Measurements from ENCODE around the gene NBEA.

NBEA gene

DNA sequence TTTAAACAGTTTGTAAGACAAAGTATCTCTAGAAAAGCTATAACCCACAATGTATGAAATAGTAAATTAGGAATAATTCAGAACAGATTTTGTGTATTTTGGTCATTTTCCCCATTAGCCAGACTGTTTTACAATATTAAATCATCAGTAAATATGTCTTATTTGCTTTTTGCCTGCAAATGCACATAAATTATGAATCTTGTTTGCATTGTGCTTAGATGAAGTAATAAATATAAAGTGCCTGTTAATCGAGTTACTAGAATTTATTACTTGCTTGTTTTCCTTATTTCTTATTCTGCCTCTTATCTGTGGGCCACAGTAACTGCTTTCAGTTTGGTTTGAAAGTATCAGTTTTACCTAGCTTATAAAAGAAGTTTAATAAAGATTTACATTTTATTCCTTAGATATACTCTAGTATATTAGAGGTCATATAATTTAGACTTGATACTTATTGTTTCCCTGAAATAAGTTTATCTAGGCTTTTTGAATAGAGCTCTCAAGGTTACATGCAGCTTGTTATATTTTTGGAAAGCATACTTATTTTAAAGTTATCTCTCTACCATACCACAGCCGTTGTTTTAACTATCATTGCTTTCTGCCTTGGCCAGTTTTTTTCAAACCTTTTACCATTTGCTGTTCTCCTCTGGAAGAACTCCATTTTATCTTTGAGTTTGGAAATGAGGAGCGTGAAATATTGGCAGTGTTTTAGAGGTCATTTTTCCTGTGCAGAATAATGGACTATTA lies 238.0 kb downstream of the NBEA start:
- no peak for DNase-seq

DNA sequence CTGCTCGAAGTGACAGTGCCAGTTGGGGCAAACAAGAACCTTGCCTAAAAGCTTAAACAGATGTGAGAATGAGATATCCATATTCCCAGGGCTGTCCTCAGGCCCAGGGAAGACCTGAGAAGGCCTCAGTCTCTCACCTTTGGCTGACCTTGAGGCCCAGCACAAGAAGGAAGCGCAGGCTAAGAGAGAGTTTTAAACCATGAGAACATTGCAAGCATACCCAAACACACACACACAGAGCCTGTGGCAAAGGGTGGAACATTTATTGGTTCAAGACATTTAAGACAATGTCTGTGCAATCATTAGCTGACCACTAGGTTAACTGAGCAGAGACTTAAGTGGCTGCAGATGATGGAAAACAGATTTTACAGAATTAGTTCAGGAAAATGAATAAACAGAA lies 248.2 kb downstream of the NBEA start:
- DNase-seq: no peak

DNA sequence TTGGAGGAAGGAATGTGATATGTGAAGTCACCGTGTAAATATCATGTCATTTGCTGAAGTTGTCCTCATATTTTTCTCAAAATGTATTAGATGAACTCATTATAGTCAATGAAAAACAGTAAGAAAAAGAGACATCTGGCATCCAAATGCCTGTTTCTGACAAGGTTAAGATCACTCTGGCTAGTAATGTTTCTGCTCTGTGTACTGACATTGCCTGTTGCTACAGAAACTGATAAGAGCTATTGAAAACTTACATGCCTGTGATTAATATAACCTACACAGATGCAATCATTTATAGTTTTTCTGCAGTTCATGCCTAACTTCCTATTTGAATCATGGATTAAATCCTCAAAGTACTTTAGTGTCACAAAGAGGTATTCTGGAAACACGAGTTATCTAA lies 249.8 kb downstream of the NBEA start:
- no peak for DNase-seq

DNA sequence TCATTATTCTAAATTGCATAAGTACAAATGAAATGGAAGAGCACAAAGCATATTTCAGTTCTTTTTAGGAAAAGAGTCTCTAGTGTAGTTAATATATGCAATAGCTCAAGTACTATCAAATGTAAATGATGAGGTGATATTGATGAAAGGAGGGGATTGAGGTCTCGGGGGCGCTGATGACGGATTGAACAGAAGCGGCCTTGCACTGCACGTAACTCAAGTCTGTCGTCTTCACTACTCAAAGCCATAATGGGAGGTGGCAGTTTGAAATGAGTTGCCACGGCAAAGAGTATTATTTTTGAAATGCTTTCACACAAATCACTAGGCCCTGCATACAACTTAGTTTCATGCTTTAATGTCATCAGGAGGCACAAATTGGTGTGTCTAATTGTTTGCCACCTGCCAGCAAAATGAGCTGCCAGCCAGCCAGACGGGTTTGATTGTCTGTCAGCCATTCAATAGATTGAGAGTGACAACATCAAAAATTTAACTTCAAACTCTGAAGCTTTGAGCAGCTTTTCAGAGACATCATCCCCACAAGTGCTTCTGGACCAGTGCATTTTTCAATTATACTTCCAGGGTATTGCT lies 256.6 kb downstream of the NBEA start:
- no peak for DNase-seq

DNA sequence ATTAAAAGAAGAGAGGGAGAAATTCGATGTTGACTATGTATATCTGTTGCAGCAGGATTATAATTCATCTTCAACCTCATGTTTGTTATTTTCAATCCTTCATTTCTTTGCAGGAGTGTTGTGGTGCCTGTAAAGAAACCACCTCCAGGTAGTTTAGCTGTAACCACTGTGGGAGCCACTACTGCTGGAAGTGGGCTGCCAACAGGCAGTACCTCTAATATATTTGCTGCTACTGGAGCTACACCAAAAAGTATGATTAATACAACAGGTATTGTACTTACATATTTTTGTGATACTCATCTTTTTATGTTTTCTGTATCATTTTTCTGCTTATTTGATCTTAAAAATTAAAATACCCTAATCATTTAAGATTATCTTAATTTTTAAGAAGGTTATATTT lies 266.5 kb downstream of the NBEA start:
- no peak for DNase-seq

DNA sequence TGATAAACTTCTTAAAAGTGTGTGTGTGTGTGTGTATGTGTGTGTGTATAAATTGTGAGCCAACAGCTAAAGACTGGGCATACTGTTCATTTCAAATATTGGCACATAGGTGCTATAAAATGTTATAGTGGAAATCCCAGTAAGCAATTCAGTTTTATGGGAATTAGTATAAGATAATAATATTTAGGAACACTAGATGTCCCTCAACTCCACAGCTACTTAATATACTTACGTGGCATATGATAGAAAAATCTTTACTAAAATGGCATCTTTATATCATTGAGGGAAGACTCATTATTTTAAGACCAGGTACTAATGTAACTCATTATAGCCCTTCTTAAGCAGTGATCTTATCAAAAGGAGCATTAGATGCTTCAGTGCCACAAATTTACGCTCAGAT lies 268.2 kb downstream of the NBEA start:
- no peak for DNase-seq

DNA sequence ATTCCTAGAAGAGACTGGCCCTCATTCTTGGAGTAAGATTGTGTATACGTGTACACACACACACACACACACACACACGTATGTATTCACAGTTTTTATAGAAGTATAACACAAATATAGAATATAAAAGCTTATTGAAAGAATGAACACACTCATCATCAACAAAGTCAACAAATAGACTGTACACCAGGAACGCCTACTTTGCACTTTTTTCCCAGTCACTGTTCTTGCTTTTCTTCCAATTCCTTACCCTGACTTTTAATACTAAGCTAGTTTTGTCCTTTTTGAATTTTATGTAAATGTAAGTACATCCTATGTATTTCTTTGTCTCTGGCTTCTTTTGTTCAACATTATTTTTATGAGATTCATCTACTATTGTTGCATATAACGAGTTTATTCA lies 269.9 kb downstream of the NBEA start:
- DNase-seq: no peak

DNA sequence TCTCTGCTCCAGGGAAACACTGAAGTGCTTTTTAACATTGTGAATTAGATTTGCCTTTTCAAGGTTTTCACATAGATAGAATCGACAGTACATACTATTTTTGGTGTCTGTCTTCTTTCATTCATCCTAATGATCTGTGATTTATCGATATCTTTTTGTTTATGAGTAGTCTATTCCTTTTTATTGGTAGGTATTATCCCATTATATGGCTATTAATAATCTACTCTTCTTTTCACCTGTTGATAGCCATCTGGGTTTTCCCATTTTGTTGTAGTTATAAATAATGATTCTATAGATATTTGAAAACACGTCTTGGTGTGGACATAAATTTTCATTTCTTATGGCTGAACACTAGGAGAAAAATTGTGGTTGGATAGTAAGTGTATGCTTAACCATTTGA lies 271.8 kb downstream of the NBEA start:
- DNase-seq: no peak

DNA sequence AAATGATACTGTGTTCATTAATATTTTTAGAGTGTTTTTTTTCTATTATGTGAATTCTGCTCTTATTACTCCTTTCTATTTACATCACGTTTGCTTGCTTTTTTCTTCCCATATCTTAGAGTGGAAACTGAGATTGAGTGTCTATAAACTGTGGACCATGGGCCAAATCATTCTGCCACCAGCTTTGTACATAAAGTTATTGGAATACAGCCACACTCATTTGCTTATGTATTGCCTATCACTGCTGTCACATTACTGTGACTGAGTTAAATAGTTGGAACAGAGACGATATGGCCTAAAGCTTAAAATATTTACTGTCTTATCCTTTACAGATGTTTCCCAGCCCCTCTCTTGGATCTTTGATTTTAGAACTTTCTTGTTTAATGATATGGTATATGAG lies 274.1 kb downstream of the NBEA start:
- no peak for DNase-seq

DNA sequence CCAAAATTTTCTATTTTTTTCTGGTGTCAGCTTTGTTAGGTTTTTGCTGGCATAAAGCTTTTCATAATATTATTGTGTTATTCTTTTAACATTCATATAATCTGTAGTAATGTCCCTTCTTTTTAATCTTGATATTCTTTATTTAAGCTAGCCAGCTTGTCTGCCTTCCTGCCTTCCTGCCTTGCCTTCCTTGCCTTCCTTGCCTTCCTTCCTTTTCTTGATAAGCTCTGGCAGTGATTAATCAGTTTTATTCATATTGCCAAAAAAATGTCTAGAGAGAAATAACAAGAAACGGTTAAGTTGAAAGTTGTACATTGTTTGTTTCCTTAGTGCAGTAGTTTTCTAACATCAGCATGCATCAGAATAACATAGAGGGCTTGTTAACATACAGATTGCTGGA lies 277.0 kb downstream of the NBEA start:
- no peak for DNase-seq

DNA sequence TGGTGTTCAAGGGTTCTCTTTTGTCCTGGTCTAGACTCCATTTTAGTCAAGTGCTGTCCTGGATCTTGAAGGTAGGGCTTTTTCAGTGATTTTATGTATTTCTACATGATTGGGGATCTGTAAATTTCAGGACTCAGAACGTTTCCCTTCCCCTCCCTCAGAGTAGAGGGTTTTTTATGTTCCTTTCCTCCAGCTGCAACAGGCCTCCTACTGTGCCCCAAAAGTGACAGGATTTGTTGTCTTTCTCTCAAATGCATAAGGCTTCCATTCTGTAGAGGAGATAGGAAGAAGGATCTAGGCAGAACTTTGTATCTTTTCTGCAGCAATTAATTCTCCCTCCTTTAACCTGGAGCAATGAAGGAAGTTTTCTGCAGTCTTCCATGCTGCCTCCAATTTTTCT lies 283.1 kb downstream of the NBEA start:
- no peak for DNase-seq

DNA sequence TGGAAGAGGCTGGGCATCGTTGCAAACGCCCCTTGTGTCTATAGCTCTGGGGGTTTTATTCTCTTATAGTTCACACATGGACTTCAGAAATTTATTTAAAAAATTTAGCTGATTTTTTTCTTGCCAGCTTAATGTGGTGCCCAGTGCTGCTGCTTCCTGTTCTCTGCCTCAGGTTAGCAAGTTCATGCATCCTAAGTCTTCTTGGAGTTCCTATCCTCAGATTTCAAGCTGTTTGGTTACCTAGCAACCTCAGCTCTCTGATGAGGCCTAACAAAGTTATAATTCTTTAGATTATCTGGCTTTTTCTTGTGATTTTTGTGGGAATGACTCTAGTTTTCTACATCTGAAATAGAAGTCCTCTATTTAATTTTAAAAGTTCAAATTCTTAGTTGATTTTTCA lies 283.5 kb downstream of the NBEA start:
- DNase-seq: no peak

DNA sequence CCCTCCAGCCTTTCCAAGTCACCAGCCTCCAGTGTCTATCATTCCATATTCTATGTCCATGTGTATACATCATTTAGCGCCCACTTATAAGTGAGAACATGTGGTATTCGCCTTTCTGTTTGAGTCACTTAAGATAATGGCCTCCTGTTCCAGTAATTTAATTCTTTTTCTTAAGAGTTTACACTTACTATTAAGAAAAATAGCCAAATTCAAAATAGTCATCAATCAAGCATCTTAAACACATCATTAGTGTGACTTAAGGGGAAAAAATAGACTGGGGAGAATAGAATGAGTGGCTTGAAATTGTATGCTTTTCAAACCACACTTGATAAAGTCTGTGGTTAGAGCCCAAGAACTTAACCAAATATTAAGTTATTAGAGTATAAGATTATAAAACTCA lies 286.5 kb downstream of the NBEA start:
- DNase-seq: no peak

DNA sequence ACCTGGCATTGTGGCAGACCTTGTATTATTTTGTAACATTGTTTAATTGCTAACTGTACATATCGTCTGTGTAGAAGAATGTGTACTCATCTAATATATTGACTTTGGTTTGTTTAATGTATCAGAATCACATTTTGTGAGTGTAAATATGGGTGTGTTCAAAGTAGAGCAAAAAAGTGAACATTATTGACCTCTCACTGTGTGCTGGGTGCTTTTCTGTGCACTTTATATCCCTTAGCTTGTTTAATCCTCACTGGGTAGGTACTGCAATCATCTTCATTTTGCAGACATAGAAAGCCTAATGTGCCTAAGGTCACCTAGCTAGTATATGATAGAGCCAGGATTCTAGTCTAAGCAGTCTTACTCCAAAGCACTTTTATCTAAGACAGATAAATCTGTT lies 289.4 kb downstream of the NBEA start:
- no peak for DNase-seq

DNA sequence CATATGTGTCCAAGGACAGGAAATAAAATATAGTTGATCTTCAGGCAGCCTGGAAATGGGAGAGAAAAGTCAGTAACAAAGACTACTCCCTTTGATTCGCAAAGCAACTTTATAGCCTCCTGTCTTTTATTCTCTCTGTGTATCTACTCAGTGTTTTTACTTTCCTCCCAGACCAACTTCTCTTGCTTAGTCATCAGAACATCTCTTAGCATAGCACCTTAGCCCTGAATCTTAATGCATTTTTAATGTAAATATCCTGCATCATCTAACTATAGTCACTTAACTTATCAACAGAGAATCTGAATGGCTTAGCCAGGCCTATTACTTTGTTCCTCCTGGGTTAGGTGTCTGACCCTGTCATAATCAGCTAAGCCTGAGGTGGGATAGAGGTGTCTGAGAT lies 296.2 kb downstream of the NBEA start:
- no peak for DNase-seq

DNA sequence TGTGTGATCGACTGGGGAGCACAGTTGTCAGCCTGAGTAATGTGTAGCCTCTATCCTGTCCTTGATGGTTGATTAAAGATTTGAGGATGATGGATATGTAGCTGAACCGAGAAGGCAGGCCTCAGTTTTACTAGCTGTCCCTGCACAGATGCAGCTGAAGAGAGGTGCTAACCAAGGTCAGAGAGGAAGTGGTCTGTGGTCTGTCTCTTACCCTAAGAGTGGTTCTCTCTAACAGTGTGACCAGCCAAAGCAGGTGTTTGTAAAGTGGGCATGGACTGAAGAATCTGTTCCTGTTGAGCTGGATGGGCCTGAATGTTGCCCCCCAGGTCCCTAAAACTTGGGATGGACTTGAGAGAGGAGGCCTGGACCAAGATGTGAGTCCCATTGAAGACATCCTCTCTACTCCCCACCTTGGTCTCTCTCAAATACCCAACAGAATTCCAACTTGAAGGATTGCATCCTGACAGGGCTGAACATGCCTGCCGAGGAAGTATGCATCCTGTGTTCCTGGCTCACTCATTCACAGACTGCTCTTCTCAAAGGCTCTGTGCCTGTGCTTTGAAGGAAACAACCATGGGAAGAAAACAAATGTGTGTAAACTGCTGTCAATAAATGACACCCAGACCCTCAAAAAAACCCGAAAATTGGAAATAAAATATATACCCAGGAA lies 310.6 kb downstream of the NBEA start:
- DNase-seq: no peak

DNA sequence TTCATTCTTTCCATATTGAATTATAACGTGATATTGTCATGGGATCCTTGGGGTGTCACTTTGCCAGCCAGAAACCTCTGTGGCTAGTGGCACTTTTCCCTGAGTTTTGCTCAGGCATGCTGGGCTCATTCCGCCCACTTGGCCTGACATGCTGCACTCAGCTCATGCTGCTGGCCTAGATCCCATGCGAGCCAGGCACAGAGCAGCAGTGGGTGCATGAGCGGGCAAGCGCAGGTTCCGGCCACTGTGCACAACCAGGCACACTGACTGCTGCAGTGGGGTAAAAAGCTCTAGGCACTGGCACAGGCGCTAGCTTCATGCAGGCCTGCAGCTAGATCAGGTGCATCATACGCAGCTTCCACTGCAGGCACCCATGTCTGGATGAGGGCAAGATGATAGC lies 313.2 kb downstream of the NBEA start:
- no peak for DNase-seq

DNA sequence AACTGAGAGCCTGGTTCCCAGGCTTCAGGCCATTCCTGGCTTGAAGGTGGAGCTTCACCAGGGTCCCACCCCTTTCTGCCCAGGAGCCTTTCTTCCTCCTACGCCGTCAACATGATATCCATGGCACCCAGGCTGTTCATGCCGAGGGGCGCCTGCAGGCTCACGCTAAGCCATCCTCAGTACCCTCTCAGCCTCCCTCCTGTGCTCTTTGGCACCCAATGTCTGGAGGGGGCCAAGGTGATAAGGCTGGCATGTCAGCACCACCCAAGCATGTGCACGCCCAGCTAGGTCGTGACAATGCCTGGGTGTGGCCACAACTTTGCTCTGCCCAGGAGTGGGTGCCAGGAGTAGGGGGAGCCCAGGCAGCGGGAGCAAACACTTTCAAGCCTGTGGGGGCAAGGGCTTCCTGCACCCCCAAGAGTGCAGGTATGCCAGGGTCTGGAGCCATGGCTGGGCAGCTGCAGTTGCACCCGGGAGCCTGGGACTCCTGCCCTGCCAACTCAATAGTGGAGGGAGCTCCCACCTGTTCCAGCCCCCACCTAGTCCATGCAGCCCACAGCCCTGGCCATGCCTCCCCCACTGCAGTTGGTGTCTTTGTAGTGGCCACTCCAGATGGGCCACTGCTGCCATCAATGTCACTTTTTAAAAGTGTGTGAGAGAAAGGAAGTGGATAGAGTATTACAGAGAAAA lies 314.5 kb downstream of the NBEA start:
- no peak for DNase-seq

DNA sequence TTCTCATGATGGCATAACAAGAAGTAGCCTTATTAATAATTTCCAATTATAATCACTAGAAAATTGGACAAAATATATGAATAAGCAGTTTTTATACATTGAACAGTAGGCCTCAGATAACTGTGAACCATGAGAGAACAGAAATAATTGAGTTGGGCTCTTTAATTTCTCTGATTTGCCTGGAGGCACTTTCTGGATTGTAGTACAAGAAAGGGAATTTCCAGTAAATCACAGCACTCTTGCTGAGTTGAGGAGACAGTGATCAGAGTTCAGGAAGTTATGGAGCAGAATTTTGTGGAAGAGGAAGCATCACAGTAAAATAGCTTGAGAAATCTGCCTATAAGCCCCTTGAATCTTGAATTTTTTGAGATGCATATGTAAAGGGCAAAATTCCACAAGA lies 318.2 kb downstream of the NBEA start:
- no peak for DNase-seq

DNA sequence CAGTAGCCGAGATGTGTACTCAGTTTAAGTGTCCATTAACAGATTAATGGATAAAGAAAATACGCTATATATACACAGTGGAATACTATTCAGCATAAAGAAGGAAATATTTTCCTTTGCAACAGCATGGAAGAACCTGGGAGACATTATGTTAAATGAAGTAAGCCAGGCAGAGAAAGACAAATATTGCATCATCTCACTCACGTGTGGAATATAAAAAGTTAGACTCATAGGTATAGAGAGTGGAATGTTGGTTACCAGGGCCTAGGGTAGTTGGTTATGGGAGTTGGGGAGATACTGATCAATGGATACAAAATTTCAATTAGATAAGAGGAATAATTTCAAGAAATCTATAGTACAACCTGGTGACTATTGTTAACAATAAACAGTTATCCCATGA lies 324.3 kb downstream of the NBEA start:
- no peak for DNase-seq

DNA sequence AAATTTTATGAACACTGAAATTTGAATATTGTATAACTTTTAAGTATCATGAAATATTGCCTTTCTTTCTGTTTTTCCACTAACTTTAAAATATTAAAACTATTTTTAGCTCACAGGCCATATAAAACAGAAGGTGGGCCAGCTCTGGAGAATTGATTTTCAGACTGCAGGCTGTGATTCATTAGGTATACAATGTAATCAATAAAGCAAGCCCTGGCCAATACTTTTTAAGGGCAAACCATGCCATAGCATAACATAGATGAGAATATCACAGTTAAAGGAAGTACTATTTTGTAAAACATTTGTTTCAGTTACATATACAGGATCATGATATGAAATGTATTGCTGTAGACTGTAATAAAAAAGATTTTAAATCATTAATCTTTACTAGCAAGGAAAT lies 336.8 kb downstream of the NBEA start:
- DNase-seq: no peak

DNA sequence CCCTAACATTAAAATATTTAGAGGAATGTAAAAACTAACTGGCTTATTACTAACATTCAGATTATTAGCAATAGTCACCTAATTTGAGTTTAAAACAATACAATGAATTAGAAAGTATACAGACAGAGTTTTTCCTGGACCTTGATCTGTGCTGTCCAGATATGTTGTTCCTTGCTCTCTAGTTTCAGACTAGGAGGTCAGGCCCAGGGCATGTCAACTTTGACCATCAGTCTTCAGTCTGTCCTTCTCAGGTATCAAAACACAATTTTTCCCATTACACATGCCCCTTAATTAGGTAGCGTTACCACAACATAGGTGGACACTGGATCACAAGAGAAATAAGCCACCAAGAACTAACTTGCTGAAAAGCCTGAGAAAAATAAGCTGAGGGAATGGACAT lies 337.4 kb downstream of the NBEA start:
- no peak for DNase-seq

DNA sequence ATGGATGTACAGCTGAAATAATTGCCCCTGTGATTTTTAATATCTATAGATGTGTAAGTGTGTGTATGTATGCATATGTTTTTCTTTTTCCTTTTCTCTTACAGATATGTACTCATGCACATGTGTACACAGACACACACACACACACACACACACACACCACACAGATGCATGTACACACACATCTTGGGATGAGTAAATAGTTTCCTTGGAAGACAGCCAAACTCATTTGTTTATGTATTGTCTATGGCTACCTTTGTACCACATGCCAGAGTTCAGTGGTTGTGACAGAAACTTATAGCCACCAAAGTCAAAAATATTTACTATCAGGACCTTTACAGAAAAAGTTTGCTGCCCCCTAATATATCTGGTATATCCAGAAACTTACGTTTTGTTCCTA lies 341.8 kb downstream of the NBEA start:
- no peak for DNase-seq

DNA sequence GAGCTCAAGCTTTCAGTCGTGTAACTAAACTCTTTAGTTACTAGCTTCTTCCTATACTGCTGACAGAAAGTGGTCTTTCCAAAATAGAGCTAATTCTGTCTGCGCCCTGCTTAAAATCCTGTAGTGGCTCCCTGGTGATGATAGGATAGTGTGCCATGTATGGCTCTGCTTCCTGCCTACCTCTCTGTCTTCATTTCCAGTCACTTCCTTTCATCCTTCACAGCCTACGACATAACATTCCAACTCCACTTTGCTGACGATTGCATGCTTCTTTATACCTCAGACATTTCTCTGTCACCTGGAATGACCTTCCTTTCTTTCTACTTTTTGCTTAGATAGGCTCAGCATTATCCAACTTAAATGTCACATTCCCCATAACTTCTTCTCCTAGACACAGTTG lies 343.6 kb downstream of the NBEA start:
- no peak for DNase-seq

All from amniotic stem cell (primary cell).